ENCODE results near the gene PTK7.

Gene PTK7

DNA sequence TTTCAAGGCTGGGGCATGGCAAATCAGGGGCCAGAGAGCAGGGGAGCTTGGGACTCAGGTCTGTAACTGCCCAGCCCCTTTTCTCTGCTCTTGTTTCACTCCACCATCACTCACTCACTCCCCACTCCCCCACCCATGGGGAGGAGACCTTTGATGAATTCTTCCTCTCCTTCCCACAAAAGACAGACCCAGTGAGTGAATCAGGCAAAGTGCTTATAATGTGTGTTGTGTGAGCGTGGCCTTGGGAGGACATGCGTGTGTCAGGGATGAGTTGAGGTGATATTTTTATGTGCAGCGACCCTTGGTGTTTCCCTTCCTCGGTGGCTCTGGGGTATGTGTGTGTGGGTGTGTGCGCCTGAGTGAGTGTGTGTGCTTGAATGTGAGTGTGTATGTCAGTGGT lies 104.9 kb downstream of the PTK7 start:
- no peak for DNase-seq (ENCODE audit: low read depth)

DNA sequence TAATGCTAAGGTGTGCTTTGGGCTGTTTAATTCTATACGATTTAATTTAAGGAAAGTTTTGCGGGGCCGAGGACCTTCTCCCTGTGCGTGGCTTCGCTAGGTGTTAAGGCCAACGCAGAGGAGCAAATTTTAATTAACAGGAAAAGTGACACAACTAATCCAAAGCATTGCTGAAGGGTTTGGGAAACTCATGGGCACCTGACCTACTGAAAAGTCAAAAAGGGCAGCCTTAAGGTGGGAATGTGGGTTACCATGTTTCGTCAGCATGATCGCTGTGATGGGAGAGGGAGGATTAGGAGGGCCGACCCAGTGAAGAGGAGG lies 105.5 kb downstream of the PTK7 start:
- DNase-seq (ENCODE audit: low read depth) = no peak

DNA sequence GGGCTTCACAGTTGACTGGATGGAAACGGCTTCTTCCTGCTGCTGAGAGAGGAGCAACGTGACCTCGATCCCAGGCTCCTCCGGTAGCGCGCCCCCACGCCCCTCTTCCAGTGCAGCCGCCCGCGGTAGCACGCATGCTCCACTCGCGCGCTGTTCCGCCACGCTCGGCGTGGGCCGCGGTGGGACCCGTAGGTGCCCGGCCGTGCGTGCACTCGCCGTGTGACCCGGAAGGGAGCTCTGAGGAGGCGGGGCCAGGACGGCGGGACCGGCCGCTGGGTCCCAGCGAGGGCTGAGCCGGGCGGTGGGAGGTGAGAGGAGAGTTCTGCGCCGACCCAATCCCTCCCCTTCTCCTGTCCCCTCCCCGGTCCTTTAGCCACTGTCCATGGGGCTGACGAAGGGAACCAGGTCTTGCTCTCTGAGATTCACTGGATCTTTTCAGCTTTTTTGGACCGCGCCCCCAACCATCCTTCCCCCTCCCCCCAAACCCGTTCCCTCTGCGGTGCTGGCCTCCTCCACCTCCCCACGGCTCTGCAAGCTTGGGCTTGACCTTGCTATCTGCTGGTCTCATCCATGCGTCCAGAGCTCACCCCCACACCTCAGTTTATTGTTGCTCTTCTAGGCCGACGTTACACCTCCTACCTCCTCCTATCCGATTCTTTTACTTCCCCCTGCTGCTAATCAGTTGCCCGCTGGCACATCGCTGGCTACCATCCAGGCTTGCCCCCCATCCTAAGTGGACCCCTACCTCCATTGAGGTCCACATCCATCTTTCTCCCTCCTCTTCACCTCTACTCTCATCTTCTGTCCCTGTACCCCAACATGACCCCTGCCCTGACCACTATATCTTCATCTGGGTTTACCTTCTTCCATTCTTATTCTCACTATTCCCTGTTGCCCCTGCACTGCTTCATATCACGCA lies 106.1 kb downstream of the PTK7 start, which contains the start of gene CUL9:
CUL9 (plus strand) TSS at position 255 of the 919 bp plus-strand sequence. CDS start 2,115 bp downstream, outside the sequence.
- no peak for DNase-seq (ENCODE audit: low read depth)

DNA sequence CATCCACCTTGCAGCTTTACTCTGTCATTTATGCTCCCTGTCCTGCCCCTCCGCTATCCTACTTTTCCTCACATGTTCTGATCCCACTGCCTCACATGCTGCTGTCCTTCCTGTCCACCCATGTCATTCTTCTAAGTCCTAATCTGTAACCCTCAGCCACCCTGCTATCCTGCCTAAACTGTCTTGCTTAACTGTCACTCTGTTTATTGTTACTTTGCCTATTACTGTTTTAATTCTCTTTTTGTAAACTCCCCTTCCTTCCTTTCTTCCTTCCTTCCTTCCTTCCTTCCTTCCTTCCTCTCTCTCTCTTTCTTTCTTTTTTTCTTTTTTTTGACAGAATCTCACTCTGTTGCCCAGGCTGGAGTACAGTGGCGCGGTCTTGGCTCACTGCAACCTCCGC lies 107.3 kb downstream of the PTK7 start:
- no peak for DNase-seq (ENCODE audit: low read depth)

DNA sequence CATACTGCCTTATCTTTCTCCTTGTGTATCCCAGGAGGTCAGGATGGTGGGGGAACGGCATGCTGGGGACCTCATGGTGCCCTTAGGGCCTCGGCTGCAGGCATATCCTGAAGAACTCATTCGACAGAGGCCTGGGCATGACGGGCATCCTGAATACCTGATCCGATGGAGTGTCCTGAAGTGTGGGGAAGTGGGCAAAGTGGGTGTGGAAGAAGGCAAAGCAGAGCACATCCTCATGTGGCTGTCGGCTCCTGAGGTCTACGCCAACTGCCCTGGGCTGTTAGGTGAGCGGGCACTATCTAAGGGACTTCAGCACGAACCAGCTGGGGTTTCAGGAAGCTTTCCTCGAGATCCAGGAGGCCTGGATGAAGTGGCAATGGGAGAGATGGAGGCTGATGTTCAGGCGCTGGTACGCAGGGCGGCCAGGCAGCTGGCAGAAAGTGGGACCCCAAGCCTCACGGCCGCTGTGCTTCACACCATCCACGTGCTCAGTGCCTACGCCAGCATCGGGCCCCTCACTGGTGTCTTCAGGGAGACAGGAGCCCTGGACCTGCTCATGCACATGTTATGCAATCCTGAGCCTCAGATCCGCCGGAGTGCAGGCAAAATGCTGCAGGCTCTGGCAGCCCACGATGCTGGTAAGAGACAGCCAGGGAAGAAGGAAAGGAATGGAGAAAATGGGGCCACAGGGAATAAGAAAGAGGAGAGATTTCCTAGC lies 108.3 kb downstream of the PTK7 start:
- no peak for DNase-seq (ENCODE audit: low read depth)

DNA sequence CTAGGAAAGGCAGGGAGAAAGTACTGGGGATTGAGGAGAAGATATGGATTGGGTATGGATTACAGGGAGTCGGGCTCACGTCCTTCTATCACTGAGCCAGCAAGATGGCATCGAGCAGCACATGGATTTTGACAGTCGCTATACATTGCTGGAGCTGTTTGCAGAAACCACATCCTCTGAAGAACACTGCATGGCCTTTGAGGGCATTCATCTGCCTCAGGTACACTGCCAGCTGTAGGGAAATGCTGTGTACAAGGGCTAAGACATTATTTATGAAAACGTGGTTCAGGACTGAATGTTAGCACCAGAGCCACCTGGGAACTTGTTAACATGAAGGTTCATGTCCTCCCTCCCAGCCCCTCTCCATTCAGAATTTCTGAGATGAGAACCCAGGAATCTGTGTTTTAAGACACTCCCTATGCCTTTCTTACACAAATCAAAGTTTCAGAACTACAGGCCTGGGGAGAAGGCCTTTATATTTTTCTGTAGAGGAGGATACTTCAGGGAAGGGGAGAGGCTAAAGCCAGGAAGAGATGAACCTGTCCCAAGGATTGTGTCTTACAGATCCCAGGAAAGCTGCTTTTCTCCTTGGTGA lies 109.4 kb downstream of the PTK7 start:
- DNase-seq (ENCODE audit: low read depth) = no peak

DNA sequence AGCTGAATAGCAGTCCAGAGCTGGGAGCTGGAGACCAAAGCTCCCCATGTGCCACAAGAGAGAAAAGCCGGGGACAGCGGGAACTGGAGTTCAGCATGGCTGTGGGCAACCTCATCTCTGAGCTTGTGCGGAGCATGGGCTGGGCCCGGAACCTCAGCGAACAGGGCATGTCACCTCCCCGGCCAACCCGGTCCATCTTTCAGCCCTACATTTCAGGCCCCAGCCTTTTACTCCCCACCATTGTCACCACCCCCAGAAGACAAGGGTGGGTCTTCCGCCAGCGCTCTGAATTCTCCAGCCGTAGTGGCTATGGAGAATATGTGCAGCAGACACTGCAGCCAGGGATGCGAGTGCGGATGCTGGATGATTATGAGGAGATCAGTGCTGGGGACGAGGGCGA lies 109.9 kb downstream of the PTK7 start:
- no peak for DNase-seq (ENCODE audit: low read depth)

DNA sequence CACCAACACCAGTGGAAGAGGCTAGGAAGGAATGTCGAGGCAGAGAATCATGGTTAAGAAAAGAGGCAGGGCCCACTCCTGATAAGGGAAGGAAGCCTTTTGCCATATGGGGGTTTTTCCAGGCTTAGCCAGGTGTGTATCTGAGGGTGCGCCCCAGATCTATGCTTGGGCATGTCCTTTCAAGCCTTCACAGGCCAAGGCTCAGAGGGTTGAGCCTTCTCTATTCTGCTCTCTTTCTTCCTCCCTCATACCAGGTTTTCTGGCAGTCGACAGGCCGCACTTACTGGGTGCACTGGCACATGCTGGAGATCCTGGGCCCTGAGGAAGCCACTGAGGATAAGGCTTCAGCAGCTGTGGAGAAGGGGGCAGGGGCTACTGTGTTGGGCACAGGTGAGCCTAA lies 110.6 kb downstream of the PTK7 start:
- DNase-seq (ENCODE audit: low read depth) = no peak

DNA sequence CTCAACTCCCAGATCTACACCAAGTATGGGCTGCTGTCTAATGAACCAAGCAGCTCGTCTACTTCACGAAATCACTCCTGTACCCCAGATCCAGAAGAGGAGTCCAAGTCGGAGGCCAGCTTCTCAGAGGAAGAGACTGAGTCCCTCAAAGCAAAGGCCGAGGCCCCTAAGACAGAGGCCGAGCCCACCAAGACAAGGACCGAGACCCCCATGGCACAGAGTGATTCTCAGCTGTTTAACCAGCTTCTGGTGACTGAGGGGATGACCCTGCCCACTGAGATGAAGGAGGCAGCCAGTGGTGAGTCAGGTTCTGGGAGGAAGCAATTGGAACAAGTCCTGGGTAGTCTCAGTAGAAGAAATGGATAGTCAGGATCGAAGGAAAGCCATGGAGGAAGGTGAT lies 111.7 kb downstream of the PTK7 start:
- DNase-seq (ENCODE audit: low read depth) = no peak

DNA sequence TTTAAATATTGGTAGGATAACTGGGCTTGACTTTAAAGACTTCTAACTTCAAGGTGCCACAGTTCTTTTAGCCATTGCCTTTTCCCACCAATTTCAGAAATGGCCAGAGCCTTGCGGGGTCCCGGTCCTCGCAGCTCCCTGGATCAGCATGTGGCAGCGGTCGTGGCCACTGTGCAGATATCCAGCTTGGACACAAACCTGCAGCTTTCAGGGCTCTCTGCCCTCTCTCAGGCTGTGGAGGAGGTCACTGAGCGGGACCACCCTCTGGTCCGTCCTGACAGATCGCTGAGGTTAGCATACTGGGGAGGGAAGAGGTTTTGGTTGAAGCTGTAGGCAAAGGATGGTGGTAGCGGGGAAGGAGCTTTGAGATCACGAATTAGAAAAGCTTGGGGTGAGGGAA lies 112.3 kb downstream of the PTK7 start:
- no peak for DNase-seq (ENCODE audit: low read depth)

DNA sequence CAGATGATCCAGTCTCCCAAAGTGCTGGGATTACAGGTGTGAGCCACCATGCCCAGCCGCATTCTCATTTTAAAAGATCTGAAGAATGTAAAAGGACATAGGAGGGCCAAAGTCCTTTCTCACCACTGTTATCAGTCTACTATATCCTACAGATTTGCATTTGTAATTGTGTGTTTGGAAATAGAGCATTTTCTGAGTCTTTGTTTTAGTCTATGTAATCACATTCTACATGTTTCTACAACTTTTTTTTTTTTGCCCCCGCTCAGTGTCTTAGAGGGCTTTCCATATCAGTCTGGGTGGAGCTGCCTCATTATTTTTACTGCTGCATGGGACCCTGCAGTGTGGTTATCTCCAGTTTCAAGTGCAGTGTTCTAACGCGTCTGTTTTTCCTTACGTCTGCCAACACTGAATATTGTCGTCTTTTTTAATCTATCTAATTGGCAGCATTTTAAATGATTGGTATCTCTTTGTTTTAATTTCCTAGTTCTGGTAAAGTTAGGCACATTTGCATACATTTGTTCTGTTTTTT lies 113.7 kb downstream of the PTK7 start:
- no peak for DNase-seq (ENCODE audit: low read depth)

DNA sequence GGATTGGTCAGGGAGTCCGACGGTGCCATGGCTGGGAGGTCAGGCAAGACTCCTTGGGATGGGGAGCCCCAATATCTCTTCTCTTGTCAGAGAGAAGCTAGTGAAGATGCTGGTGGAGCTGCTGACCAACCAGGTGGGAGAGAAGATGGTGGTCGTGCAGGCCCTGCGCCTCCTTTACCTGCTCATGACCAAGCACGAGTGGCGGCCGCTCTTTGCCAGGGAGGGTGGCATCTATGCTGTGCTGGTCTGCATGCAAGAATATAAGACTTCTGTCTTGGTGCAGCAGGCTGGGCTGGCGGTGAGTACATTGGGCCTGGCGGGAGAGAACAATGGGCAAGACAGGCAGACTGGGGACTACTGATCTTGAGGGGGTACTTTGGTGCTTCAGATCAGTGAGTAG lies 116.8 kb downstream of the PTK7 start:
- DNase-seq (ENCODE audit: low read depth) = no peak

DNA sequence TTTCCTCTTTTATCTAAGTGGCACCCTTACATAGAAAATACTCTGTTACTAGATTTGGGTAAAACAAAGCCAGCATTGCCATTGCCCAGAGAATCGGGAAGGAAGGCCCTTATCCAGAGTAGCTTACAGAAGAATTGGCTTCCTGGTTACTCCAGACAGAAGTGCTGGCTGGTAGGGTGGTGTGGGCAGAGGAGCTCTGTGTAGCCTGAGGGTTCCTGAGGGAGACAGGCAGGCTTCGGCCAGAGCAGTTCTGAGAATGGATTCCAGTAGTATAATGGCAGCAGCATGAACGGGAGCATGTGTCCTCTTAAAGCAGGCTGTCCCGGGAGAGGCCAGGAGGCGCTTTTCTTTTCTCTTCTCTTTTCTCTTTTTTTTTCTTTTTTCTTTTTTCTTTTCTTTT lies 117.8 kb downstream of the PTK7 start:
- DNase-seq (ENCODE audit: low read depth) = no peak

DNA sequence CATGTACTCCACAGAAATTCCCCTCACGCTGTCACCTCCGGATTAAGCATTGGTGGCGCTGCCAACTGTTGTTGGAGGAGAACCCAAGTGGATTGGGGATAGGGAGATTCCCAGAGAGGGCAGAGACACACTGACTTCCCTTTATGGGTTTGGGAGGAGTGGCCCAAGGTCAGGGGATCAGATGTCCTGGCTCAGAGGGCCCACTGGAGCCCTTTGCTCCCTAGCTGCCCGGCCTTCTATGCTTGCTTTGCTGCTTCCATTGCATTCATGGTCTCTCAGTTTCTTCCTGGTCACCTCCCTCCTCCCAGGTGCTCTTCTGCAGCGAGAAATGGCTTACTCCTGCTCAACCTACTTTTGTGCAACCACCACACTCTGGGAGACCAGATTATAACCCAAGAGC lies 120.2 kb downstream of the PTK7 start:
- DNase-seq (ENCODE audit: low read depth) = no peak

DNA sequence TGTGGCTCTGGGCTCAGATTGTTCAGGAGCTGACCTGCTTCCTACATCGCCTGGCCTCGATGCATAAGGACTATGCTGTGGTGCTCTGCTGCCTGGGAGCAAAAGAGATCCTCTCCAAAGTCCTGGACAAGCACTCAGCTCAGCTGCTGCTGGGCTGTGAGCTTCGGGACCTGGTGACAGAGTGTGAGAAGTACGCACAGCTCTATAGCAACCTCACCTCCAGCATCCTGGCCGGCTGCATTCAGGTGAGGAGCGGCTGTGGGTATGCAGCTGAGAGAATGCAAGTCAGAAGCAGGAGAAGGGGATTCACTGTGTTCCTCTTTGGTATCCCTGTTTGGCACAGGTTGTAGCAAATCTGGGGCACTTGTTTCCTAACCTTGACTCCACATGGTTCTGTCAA lies 123.8 kb downstream of the PTK7 start:
- DNase-seq (ENCODE audit: low read depth) = no peak

DNA sequence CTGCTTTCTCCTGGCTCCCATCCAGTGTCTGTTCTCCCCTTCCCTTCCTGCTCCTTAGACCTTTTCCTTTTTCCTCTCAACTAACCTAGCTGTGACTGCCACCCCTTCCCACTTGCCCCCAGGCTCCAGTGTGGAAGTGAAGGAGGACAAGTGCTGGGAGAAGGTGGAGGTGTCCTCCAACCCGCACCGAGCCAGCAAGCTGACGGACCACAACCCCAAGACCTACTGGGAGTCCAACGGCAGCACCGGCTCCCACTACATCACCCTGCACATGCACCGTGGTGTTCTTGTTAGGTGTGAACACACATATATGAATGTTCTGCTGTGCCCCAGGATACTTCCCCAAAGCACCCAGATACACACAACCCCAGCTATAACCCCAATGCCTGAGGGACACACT lies 124.4 kb downstream of the PTK7 start:
- no peak for DNase-seq (ENCODE audit: low read depth)

DNA sequence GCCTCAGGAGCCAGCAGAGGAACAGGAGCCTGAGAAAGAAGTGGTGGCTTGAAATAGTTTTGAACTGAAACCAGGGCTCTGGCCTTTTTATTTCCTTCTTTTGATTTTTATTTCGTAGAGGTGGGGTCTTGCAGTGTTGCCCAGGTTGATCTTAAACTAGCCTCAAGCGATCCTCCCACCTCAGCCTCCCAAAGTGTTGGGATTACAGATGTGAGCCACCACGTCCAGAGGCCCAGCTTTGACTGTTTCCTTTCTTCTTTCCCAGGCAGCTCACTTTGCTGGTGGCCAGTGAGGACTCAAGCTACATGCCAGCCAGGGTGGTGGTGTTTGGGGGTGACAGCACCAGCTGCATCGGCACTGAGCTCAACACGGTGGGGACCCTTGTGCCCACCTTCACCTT lies 126.3 kb downstream of the PTK7 start:
- no peak for DNase-seq (ENCODE audit: low read depth)

DNA sequence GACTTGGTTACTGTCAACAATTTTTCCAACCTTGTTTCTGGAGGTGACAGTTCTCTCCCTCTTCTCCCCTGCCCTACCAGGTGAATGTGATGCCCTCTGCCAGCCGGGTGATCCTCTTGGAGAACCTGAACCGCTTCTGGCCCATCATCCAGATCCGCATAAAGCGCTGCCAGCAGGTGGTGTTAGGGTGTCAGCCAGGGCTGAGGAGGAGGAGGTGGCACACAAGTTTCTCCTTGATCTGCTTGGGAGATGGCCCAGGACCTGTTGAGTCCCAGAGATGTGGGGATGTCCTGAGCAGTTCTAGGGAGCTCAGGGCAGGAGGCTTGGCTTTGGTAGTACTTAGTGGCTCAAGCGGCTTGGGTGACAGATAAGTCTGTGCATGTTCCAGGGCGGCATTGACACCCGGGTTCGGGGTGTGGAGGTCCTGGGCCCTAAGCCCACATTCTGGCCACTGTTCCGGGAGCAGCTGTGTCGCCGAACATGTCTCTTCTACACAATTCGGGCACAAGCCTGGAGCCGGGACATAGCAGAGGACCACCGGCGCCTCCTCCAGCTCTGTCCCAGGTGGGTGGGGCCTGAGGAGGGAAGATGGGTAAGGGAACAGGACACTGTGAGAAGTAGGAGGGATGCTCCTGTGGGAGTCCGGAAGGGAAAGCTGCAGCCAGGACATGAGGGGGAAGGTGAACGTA lies 127.1 kb downstream of the PTK7 start:
- DNase-seq (ENCODE audit: low read depth) = no peak

DNA sequence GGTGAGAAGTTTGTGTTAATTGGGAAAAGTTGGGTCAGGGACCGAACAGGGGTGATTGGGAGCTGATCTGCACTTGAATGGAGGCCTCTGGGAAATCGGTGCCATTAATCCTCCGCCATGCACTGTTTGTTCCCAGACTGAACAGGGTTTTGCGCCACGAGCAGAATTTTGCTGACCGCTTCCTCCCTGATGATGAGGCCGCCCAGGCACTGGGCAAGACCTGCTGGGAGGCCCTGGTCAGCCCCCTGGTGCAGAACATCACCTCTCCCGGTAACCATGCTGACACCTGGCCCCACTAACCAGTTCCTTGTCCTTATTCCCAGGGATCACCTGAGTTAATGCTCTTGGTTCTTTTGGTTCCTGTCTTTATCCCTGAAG lies 127.6 kb downstream of the PTK7 start:
- no peak for DNase-seq (ENCODE audit: low read depth)

DNA sequence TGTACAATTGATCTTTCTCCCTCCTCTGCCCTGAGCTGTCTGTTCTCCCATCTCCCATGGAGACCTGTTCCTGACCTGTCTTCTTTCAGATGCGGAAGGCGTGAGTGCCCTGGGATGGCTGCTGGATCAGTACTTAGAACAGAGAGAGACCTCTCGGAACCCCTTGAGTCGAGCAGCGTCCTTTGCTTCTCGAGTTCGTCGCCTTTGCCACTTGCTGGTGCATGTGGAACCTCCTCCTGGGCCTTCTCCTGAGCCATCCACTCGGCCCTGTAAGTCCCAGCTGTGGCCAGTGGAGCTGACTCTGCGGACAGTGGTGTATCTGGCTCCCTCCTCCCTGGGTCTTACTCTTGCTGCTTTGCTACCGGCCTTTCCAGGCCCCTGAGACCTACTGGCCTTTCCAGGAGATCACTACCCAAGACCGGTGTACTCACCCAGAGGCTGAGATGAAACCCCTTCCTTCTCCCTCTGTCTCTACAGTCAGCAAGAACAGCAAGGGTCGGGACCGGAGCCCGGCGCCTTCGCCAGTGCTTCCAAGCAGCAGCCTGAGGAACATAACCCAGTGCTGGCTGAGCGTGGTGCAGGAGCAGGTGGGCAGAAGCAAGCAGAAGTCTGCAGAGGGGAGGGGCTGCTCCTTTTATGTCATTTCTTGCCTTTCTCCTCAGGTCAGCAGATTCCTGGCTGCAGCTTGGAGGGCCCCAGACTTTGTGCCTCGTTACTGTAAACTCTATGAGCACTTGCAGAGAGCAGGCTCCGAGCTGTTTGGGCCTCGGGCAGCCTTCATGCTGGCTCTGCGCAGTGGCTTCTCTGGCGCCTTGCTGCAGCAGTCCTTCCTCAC lies 128.4 kb downstream of the PTK7 start:
- no peak for DNase-seq (ENCODE audit: low read depth)

DNA sequence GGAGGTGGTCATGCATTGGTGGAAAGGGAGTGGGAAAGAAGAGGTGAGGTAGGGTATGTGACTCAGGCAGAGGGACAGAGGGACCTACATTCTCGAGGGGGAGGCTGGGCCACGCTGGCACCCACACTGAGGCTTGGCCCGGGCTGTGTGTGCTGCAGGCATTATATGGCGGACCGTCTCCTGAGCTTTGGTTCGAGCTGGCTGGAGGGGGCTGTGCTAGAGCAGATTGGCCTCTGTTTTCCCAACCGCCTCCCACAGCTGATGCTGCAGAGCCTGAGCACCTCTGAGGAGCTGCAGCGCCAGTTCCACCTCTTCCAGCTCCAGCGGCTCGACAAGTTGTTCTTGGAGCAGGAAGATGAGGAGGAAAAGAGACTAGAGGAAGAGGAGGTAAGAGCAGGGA lies 129.7 kb downstream of the PTK7 start:
- DNase-seq (ENCODE audit: low read depth) = no peak

DNA sequence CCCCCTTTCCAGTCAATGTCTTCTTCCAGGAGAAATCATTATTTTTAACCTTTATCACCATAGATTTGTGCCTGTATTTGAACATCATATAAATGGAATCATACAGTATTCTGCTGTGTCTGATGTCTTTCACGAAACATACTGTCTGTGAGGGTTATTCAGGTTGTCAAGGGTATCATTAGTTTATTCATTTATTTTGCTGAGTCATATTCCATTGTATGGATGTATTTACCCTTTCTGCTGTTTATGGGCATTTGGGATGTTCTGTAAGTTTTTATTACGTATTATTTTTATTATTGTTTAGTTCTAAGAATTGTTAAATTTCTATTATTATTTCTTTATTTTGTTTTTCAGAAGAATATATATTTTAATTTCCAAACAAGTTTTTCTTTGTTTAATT lies 131.2 kb downstream of the PTK7 start:
- DNase-seq (ENCODE audit: low read depth) = no peak
